CD4-positive, alpha-beta T cell treated with Interleukin-15 for 4 hours (primary cell): ENCODE data around the gene SIRPB2.
A peak's percentile ranks its signal among the peaks of the same experiment; 100 is the strongest.

Experiments used
- DNase-seq: peaks from one replicate; pipeline ENCODE4 v3.0.0-alpha.2; 2020; ENCODE audit warnings: low spot score

Gene SIRPB2

DNA sequence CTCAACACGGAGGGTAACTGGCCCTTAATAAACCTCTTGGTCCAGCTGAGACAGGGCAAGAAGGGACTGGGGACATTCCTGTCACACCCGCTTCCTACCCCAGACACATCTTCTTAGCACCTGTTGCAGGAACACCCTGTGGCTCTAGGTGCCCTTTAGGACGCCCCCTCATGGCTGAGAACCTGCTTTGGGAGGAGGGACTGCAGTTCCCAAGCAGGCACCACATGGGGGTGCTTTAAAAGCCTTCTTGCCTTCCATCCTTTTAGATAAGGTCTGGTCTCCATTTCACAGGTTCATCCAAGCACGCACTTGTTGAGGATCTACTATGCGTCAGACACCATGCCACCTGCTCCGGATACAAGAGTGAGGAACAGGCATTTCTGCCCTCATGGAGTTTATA, 51.2 kb downstream of the SIRPB2 start:
- no peak for DNase-seq

DNA sequence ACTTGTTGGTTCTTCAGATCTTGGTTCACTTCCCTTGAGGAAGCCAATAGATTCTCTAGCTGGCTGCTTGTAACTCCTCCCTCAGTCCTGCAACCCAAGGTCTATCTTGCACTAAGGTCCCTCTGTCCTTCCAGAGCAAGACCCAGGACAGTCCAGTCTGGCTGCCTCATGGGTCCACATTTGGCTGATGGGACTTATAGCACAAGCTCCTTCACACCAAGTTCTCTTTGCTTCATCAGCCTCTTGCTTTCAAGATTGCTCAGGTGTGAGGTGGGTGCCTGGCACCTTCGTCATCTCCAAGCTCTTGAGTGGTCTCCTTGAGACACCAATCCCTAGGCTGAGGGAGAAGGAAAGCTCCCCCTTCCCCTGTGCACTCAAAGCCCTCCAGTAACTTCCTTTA, 52.9 kb downstream of the SIRPB2 start:
- no peak for DNase-seq

DNA sequence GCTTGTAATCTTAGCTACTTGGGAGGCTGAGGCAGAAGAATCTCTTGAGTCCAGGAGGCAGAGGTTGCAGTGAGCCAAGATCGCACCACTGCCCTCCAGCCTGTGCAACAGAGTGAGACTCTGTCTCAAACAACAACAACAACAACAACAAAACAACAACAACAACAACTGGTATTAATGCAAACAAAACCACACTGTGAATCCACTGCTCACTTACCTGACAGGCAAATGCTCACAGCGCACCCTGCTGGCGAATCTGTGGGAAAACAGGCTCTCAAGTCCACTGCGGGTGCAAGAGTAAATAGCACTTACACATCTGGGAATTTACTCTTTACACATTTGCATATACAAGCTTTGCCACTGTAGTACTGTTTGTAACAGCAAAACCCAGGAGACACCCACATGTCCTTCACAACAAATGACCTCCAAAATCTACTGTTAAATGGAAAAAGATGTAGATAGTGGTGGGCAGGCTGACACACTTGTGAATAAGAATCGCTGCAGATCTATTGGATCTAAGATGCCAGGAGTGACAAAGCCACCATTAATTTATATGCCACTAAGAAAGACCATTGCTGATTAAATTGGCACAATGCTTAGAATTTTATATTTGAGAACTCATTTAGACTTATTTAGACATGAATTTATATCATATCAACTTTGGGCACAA, 53.9 kb downstream of the SIRPB2 start:
- DNase-seq = peak; percentile 79

GRCh38 chr20:1436263-1436662, 55.0 kb downstream of the SIRPB2 start:
- no peak for DNase-seq

- DNase-seq = no peak
These were observed 55.9 kb downstream of the SIRPB2 start for GRCh38 chr20:1435337-1435699.

GRCh38 chr20:1434571-1435336, 56.5 kb downstream of the SIRPB2 start:
- DNase-seq = peak; percentile 76

DNA sequence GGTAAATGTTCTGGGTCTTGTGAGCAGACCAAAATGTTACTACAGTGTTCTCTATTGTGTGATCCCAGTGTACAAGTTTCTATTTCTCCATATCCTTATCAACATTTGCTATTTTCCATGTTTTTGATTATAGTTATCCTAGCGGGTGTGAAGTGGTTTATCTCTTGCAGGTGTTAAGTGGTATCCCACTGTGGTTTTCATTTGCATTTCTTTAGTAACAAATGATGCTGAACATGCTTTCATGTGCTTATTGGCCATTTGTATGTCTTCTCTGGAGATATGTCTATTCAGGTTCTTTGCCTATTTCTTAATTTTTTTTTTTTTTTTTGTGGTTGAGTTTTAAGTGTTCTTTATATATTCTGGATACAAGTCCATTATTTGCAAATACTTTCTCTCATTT, 60.1 kb downstream of the SIRPB2 start:
- no peak for DNase-seq

DNA sequence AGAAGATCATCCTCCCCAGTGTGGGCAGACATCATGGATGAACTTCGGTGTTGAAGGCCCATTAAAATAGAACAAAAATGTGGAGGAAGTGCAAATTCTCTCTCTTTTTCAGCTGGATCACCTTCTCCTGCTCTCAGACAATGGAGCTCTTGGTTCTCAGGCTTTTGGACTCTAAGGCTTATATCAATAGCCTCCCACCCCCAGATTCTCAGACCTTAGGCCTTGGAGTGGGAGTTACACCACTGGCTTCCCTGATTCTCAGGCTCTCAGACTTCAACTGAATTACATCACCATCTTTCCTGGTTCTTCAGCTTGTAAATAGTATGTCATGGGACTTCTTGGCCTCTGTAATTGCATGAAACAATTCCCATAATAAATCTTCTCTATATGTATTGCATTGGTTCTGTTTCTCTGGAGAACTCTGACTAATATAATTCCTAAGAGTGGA, 61.2 kb downstream of the SIRPB2 start:
- DNase-seq = no peak

- no peak for DNase-seq
These were observed 62.0 kb downstream of the SIRPB2 start for GRCh38 chr20:1429143-1429728.

GRCh38 chr20:1427457-1428054, 63.7 kb downstream of the SIRPB2 start:
- DNase-seq = no peak

GRCh38 chr20:1426231-1426849, 64.9 kb downstream of the SIRPB2 start:
- DNase-seq = no peak
